ENCODE measurements around the gene EHHADH. TPM values are rescaled to one million over a fixed set of nuclear protein-coding genes. Genes with fewer than 3 reads are reported as not detected.

EHHADH gene
- total RNA-seq, 1 donor from 2014 or later: 20.2 TPM

DNA sequence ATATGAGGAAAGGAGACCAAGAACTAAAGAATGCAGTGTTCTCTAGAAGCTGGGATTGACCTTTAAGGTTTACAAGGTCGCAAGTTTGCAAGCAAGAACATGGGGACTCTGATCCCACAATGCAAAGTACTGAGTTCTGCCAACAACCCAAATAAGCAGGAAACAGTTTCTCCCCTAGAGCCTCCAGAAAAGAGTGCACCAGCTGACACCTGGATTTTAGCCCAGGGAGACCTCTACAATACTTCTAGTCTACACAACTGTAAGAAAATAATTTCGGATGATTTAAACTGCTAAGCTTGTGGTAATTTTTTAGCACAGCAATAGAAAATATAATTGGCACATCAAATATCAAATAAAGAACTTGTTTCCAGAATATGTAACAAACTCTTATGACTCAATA lies 46.4 kb downstream of the EHHADH start:
- intact Hi-C loops (cut with DNase I): no loop called here
- ATAC-seq: no peak
- no peak for DNase-seq (ENCODE audit: missing footprints)

DNA sequence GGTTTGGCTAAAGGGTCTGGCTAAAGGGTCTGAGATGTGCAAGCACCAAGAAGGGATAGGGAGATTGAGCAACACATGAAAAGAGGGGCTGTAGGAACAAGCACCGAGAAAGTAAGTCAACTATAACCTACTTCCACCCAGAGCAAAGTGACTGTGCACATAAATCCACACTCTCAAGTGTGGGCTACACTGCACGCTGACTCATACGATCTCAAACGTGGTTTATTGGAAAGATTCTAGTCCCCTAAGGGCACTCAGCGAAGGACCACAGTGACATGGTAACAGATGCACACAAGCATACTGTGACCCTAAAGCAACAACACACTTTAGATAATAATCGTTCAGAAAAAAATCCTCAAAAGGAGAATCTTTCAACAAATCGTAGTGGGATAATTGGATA lies 48.0 kb downstream of the EHHADH start:
- ATAC-seq: no peak
- DNase-seq (ENCODE audit: missing footprints): no peak
- intact Hi-C loops (cut with DNase I): no loop called here

DNA sequence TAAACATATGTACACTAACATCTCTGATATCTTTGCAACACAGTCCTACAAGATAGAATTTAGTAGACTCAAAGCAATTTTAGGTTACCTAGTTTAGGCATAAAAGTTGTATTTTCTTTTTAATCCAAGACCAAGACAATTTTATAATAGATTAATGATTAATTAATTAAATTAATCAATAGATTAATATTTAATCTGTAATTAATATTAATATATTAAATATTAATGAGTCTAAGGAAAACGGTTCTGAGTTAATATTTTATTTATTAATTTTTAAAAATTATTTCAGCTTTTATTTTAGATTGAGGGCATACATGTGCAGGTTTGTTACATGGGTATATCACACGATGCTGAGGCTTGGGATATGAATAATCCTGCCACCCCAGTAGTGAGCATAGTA lies 49.0 kb downstream of the EHHADH start:
- ATAC-seq (no peak), DNase-seq (ENCODE audit: missing footprints) (no peak)
- intact Hi-C loops (cut with DNase I): no loop called here

DNA sequence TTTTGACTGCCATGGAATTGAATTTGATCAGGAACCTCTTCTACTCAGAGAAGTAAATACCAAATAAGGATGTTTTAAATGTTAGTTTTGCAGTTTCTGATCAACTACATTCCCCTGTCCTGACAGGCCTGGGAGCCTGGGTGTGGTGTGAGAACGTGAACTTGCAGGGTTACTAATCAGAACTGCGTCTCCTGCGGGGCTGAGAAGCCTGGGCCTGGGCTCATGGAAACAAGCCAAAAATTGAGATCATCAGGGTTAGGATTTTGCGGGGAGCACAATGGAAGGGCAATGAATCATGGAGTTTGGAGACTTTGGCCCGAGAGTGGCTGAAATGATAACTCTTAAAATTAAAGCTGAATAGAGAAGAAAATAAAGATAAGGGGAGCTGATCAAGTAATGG lies 53.2 kb downstream of the EHHADH start:
- ATAC-seq (no peak), DNase-seq (ENCODE audit: missing footprints) (no peak)
- intact Hi-C loops (cut with DNase I): no loop called here

DNA sequence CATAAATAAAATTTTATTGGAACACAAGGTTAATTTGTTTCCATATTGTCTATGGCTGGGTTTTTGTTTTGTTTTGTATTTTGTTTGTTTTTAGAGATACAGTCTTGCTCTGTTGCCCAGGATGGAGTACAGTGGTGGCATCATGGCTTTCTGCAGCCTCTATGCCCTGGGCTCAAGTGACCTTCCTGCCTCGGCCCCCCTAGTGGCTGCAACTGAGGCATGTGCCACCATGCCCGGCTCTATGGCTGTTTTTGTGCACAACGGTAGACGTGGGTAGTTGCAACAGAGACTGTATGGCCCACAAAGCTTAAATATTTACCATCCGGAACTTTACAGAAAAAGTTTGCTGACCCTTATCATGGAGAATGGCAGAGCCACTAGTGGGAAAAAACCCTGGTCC lies 54.2 kb downstream of the EHHADH start:
- intact Hi-C loops (cut with DNase I): no loop called here
- DNase-seq (ENCODE audit: missing footprints) (no peak), ATAC-seq (no peak)

DNA sequence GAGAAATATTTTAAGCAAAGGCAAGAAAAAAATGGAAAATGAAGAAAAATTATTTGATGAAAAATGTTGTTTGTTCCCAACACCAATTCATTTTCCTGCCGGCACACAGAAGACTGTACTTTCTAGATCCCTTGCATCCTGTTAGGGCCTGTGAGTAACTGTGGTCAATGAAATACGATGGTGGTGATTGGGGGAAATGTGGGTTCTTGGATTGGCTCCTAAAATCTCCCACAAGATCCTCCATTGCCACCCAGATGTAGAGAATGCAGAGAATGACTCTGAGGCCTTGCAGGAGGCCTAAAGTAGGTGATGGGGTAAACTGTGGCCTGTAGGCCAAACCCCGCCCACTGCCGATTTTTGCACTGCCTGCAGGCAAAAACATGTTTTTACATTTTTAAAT lies 54.6 kb downstream of the EHHADH start:
- intact Hi-C loops (cut with DNase I): no loop called here
- DNase-seq (ENCODE audit: missing footprints) (no peak), ATAC-seq (no peak)

DNA sequence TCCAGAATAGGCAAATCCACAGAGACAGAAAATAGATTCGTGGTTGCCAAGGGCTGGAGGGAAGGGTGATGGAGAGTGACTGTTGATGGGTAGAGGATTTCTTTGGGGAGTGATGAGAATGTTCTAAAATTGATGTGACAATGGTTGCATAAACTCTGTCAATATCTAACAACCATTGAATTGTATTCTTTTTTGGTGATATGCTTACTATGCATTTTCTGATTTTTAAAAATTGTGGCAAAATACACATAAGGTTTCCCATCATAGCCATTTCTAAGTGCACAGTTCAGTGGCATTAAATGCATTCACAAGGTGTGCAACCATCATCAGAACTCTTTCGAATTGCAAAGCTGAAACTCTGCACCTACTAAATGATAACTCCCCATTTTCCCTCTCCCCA lies 56.8 kb downstream of the EHHADH start:
- intact Hi-C loops (cut with DNase I): no loop called here
- ATAC-seq (no peak), DNase-seq (ENCODE audit: missing footprints) (no peak)

DNA sequence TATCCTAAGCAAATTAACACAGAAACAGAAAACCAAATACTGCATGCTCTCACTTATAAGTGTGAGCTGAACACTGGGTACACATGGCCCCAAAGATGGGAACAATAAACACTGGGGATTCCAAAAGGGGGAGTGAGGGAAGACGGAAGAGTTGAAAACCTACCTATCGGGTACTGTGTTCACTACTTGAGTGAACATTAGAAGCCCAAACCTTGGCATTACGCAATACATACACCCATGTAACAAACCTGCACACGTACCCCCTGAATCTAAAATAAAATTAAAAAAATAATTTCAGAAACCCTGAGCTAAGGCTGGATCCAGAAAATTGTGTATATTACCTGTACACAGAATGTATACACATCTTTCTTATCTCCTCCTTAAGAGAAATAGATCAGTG lies 58.2 kb downstream of the EHHADH start:
- DNase-seq (ENCODE audit: missing footprints): no peak
- intact Hi-C loops (cut with DNase I): no loop called here
- no peak for ATAC-seq

DNA sequence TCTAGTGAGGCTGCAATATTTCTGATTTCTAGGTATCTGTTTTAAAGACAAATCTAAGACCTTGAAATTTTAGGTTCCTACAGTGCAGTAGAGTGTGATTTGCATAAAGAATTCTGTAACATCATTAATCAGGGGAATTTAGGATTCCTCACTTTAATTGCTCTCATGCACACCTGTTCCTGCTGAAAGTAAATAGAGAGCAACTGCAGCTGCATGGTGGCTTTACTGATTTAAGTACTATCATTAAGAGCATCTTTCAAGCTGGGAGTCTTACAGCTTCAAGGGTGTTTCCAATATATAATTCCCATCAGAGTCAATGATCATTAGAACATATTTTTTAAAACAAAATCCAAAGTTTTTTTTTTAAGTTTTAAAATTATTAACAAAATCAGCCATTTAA lies 65.0 kb downstream of the EHHADH start:
- no peak for DNase-seq (ENCODE audit: missing footprints)
- intact Hi-C loops (cut with DNase I): no loop called here
- ATAC-seq: no peak

DNA sequence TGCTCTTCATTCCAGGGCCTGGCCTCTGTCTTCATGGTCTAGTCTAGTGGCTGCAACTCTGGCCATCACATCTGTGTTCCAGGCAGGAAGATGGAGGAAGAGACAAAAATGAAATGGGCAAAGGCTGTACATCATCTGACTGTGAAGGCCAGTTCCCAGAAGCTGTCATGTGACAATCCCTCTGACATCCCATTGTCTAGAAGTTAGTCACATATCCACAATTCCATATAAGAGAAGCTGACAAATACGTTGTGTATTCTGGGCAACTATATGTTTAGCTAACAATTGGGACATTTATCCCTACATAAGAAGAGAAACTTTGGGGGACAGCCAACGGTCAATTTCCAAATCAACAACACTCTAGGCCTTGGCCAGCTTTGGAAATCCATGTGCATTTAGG lies 66.5 kb downstream of the EHHADH start:
- intact Hi-C loops (cut with DNase I): no loop called here

DNA sequence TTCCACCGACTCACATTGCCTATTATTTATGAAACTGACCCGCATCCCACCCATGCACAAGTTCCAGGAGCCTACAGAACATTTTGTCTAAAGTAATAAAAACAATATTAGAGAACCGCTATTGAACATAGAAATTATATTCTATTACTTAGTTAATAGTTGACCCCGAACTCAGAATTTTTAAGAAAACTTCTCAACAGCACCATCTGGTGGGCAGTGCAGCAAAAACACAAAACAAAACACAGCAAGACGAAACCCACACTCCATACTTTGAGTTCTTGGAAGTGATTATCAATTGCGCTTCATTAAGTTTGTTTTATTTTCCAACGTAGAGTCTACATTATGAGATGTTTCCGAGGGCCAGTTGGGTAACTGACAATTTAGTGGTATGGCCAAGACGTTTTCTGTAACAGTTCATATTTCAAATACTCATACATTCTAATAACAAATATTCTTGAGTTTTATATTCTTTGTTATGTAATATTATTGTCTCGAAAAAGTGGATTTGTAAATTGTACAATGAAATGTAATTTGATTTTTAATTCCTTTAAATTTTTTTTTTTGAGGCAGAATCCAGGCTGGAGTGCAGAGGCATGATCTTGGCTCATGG lies 77.0 kb downstream of the EHHADH start:
- no peak for ATAC-seq
- DNase-seq (ENCODE audit: missing footprints): no peak
- intact Hi-C loops (cut with DNase I): loop anchor here (5.0 kb wide), 1 partner anchor 300 kb away; no protein-coding TSS in a partner anchor

More for the DNA sequence above, 66.5 kb downstream of the EHHADH start:
- DNase-seq (ENCODE audit: missing footprints) (no peak), ATAC-seq (no peak)

DNA sequence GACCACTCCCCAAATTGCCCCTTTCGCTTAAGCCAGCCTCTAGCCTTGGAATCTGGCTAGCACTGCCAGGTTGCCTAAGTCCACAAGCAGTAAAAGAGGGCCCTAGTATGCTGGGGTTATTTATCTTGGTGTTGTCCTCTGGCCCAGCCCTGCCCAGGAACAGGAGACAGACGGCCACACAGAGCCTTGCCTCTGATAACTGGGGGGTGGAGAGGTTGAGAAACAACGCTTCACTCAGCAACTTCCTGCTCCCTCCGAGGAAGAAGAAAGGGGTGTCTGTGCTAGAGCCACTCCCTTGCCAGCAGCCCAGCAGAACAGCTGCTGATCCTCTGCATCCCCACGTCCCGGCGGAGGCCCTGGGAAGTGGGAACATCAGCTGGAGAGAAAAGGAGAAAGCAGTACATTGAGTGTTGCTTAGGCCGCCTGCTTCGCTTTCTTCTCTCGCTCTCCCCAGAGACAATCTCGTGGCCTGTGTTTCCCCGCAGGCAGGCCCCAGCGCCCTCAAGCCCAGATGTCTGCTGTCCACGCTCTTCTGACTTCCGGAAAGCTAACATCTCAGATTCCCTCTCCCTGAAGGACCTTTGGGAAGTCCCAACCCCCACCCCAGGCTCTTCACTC lies 78.4 kb downstream of the EHHADH start:
- intact Hi-C loops (cut with DNase I): loop anchor here (5.0 kb wide), 1 partner anchor 298 kb away; no protein-coding TSS in a partner anchor
- peak; percentile 86 for DNase-seq (ENCODE audit: missing footprints)
- peak; percentile 98 for ATAC-seq

DNA sequence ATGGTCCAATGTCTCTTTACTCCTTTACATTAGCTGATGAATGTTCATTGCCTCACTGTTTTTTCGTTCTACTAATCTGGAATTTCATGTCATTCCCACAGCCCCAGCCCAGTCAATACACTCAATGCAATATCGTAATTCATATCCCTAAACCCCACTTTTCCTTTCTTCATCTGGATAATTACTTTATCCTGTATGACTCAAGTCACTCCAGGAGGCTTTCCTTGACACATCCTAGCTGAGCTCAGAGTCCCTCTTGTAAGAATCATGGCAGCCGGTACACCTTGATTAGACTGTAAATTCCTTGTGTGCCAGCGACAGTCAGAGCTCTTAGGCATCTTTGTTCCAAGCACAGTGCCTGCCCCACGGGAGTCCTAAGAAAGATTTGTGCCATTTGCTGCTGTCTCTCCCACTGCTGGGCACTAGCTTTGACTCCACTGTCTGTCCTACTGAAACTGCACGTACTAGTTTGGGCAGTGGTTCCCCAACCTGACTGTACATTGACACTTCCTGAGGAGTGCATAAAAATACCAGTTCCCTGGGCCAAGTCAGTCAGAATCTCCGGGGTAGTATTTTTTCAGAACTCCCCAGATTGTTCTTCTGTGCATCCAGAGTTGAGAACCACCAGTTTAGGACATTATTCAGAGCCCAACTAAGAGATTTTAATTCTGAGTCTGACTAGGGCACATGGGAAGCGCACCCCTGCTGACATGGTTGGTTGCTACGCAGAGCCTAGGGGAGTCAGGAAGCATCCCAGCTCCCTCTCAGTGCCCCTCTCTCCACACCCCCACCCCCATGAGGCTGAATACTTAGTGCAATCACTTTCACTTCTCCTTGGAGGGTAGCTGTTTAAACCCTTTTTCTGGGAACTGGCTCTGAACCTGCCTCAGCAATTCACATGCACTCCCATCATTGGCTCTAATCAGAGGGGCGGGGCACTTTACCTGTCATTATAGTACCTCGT lies 81.5 kb downstream of the EHHADH start:
- intact Hi-C loops (cut with DNase I): no loop called here
- no peak for DNase-seq (ENCODE audit: missing footprints)
- no peak for ATAC-seq

DNA sequence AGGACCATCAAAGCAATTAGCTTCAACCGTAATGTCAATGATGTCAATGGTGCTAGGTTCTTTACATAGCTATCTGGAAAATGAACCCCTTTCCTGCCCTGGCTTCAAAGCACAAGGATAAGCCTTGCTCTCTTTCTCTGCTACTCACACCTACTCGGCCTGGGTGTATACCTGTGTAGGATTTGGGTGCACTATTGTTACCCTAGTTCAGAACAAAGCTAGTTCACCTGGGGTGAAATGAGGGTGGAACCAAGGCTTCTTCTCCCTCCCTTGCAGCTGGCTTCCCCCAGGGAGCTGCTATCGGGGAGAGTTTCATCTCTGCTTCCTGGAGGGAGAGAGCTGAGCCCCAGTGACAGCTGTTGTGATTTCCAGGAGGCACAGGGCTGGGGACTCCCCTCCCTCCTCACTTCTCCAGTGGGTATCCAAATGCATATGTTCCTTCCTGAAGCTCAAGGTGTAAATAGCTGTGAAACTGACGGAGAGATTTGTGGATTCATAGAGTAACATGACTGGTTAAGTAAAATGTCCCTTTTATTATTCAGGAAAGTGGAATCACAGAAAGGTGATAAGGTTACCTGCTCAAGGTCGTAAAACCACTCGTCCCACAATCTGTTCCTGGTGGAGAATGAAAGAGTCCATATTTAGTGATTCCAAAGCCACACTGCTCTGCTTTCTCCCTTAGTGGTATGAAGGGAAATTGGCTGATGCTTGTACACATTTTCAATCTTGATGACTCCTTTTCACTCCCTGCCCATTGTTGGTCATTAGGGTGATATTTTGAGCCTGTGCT lies 89.2 kb downstream of the EHHADH start:
- intact Hi-C loops (cut with DNase I): no loop called here
- ATAC-seq (no peak), DNase-seq (ENCODE audit: missing footprints) (no peak)

DNA sequence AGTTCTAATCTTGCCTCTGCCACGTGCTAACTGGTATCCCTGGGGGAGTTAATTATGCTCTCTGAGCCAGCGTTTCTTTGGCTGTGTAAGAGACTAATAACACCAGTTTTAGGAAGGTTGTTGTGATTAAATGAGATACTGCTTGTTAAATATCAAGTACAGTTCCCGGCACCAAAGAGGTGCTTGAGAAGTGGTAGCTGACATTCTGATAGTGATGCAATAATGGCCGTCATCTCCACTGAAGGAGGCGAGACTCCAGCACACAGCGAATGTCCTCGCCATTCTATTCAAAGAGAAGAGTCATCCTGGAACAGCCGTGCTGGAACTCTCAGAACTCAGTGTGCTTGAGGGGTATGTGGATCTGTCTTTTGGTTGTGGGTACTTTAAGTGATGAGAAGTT lies 91.2 kb downstream of the EHHADH start:
- intact Hi-C loops (cut with DNase I): no loop called here
- ATAC-seq (no peak), DNase-seq (ENCODE audit: missing footprints) (no peak)

DNA sequence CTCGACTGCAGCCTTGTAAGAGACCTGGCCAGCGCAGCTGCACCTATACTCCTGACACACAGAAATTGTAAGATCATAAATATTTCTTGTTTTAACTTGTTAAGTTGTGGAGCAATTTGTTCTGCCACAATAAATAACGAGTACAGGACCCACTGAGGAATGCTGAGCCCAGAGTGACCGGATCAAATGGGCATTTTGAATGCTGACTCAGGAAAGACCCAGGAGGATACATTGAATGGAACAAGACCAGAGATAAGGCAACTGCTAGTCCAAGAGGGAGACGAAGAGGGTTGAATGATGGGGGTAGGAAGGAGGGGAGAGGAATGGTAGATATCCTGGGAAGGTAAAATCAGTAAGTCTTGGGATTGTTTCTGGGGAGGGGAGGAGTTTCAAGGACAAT lies 92.1 kb downstream of the EHHADH start:
- intact Hi-C loops (cut with DNase I): no loop called here
- DNase-seq (ENCODE audit: missing footprints) (no peak), ATAC-seq (no peak)

DNA sequence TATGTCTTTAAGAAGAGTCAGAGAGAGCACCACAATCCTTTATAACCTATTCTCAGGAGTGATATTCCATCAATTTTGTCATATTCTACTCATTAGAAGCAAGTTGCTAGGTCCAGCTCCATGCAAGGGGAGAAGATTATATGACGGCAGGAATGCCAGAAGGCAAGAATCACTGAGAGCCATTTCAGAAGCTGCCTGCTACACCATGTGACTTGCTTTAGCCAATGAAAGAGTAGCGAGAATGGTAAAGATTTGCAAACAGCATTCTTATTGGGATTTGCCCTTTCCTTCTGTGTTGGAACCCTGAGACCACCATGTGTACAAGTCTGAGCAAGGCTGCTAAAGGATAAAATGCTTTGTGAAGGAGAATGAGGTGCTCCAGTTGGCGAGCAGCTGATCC lies 96.5 kb downstream of the EHHADH start:
- DNase-seq (ENCODE audit: missing footprints) (no peak), ATAC-seq (no peak)
- intact Hi-C loops (cut with DNase I): no loop called here

DNA sequence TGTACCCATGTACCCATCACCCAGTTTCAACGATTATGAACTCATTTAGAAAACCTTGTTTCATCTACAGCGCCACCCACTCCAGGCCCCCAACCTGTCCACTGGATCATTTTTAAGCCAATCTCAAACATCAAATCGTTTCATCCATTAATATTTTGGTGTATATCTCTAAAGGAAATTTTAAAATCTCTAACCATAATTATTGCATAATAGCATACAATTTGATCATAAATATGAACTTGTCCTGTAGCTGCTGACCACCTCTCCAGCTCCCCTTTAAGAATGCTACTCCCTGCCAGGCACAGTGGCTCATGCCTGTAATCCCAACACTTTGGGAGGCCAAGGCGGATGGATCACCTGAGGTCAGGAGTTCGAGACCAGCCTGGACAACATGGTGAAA lies 98.2 kb downstream of the EHHADH start:
- intact Hi-C loops (cut with DNase I): no loop called here
- DNase-seq (ENCODE audit: missing footprints): no peak
- no peak for ATAC-seq
